ENCODE measurements around the gene ATG12.
A peak's percentile ranks its signal among the peaks of the same experiment; 100 is the strongest.
"Not testable (repeated sequence)": the region's sequence is repeated elsewhere in the genome, so short reads cannot be mapped to it uniquely, and the experiment has no call there.

ATG12 gene

DNA sequence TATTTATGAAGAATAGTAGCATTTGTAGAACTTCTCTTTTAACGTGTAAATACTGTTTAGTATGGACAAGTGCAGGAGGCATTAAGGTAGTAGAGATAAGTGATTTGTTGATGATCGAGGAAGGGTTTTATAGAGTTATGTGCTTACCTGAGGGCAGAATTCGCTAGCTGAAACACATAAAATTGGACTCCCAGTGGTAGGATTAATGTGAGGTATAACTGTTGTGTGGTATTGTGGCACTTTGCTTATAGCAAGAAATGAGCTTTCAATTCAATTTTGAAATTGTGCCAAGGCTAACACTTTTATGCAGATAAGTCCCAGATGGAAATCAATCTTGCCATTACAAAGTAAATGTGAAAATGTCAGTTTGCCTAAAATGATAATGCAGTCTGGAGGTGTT is 1.6 kb upstream of the ATG12 start:
- no peak for DNase-seq (ENCODE audit: low read depth, low spot score)

- peak; percentile 89 for DNase-seq (ENCODE audit: low read depth, low spot score)
These were observed 947 bp upstream of the ATG12 start for GRCh38 chr5:115842089-115842935.

DNA sequence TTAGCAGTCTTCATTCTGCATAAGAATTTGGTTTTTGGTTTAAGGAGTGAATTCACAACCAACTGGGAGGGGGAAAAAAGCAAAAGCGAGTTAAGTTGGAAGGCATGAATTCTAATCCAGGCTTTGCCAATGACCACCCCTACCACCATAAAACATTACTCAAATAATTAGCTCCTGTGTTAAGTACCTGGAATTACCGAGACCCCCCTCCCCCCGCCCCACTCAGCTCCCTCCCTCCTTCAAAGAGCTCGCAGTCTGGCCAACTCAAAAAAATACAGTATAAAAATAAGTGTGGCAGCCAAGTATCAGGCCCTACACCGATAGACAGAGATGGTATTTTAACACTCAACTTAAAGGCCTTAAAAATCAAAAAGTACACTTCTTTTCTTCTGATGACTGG is 492 bp downstream of the ATG12 start:
- DNase-seq (ENCODE audit: low read depth, low spot score) = no peak

- peak; percentile 56 for DNase-seq (ENCODE audit: low read depth, low spot score)
These were observed 2.4 kb downstream of the ATG12 start for GRCh38 chr5:115838885-115839518.

- no peak for DNase-seq (ENCODE audit: low read depth, low spot score)
These were observed 5.9 kb downstream of the ATG12 start for GRCh38 chr5:115835481-115835880.

DNA sequence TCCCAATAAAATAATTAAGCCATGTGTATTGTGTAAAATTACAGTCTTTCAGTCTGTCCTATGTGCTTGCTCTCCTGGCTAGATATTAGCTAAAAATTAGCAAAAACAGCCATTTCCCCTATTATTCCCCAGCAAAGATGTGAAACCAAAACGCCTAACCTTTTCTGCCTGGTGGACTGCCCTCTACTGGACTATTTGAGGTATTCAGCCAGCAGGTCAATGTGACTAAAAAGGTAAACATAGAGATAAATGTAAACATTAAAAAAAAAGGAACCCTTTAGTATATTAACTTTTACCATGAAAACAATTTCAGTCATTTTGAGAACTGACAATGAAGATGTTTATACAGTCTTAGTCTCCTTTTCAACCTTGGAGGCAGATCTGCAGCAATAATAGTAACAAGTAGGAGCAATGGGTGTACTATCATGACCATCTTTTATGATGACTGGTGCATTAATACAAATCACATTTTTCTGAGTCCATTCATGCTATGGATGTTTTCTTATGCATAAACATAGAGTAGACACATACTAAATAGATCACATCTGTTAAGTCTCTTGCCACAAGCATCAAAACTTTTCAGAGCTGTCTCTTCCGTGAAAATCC is 10.1 kb downstream of the ATG12 start:
- DNase-seq (ENCODE audit: low read depth, low spot score) = peak; percentile 62

DNA sequence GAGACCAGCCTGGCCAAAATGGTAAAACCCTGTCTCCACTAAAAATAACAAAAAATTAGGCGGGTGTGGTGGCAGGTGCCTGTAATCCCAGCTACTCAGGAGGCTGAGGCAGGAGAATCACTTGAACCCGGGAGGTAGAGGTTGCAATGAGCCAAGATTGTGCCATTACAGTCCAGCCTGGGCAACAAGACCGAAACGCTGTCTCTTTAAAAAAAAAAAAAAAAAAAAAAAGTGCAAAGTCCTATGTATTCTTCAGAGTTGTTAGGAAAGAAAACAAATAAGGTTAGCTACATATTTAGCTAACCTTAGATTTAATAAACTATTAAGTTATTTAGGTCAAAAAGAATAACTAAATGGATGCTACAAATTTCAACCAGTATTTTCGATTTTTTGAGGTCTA is 11.5 kb downstream of the ATG12 start:
- no peak for DNase-seq (ENCODE audit: low read depth, low spot score)

- DNase-seq (ENCODE audit: low read depth, low spot score) = no peak
These were observed 15.4 kb downstream of the ATG12 start for GRCh38 chr5:115825948-115826347.

DNA sequence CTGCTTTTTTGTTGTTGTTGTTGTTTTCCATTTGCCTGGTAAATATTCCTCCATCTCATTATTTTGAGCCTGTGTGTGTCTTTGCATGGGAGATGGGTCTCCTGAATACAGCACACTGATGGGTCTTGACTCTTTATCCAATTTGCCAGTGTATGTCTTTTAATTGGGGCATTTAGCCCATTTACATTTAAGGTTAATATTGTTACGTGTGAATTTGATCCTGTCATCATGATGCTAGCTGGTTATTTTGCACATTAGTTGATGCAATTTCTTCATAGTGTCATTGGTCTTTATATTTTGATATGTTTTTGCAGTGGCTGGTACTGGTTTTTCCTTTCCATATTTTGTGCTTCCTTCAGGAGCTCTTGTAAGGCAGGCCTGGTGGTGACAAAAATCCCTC is 16.4 kb downstream of the ATG12 start:
- not testable (repeated sequence) for DNase-seq (ENCODE audit: low read depth, low spot score)

DNA sequence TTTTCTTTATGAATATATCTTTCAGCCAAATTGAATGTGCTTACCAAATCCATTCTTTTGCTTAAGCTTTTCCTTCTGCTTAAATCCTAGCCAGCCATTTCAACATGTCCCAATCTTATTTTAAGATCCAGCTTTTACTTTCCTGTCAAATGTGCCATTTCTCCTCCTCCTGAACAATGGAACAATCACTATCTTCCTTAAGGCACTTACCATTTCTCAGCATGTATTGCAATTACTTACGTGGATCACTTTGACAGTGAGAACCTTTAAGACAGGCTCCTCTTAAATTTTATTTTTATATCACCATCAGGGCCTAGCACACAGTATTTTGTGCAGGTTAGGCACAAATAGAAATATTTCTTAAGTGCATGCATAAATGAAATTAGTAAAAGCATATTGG is 20.5 kb downstream of the ATG12 start:
- DNase-seq (ENCODE audit: low read depth, low spot score) = no peak

DNA sequence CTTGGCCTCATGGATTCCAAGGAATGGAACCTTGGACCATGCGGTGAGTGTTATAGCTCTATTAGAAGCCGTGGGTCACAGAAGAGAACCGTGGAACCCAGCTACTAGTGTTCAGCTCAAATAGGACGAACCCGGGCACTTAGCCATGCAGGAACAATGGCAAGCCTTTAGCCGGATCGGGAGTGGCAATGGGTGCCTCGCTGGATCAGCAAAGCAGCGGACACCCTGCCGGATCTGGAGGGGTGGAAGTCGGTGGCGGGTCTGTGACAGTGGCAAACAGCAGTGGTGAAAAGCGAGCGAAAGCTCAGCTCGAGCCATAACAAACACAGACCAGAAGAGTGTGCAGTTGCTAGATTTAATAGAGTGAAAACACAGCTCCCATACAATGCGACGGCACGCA is 22.5 kb downstream of the ATG12 start:
- no peak for DNase-seq (ENCODE audit: low read depth, low spot score)

DNA sequence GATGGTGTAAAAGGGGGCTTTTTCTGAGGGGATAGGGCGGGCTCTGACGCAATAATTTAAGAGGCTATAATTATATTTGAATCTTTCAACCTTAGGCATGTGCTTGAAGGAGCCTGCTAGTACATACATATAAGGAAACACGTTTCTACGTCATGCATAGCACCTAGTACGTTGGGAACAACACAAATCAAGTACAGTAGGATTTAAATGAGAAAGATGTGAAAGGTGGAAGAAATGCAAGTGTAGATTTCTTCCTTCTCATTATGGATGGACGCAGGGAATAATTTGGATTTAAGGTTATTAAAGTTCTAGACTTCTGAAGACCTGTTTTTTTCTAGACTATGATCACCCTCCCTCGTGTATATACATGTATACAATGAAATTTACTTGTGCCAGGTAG is 24.0 kb downstream of the ATG12 start:
- DNase-seq (ENCODE audit: low read depth, low spot score) = no peak

DNA sequence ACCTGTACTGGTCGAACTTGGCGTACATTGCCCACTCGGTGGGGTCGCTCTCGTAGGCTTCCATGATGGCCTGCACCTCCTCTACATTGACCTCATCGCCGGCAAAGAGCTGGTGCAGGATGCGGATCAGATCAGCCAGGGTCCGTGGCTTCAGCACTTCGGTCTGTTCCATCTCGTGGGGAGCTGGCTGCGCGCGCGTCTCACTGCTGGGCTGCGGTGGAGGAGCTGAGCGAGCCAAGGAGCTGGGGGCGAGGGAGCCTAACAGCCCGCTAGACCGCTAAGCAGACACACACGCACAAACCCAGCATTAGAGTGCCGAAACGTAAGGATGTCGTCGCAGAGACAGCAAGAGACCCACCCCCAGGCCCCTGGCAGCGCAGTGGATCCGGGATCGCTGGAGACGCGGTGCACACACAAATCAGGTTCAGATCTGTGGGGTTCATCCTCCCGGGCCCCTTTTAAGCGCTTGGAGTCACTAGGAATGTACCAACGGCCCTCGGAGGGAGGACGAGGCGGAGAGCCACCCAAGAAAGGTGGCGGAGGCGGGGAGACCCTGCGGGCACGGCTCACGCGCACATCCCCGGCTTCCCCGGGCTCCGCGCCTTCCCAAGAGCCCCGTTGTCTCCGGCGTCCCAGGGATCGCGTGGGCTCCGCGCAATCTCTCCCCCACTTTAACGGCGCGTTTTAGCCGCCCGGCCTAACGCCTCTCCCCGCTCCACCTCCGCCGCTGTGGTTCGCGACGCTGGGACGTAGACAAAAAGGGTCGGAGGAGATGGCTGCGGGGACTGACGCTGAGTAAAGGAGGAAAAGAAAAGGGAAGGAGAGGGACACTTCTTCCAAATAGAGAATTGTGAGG is 24.9 kb downstream of the ATG12 start, which contains the start of gene CDO1:
TSS of gene CDO1 (minus strand) at position 434 of the 856 bp plus-strand sequence. CDS start at position 172, 262 bp downstream.
- peak; percentile 88 for DNase-seq (ENCODE audit: low read depth, low spot score)

GRCh38 chr5:115815693-115816225 is 25.6 kb downstream of the ATG12 start:
- peak; percentile 62 for DNase-seq (ENCODE audit: low read depth, low spot score)

GRCh38 chr5:115815006-115815692 is 26.2 kb downstream of the ATG12 start:
- DNase-seq (ENCODE audit: low read depth, low spot score) = no peak

- DNase-seq (ENCODE audit: low read depth, low spot score) = peak; percentile 44
These were observed 27.6 kb downstream of the ATG12 start for GRCh38 chr5:115813719-115814118.

DNA sequence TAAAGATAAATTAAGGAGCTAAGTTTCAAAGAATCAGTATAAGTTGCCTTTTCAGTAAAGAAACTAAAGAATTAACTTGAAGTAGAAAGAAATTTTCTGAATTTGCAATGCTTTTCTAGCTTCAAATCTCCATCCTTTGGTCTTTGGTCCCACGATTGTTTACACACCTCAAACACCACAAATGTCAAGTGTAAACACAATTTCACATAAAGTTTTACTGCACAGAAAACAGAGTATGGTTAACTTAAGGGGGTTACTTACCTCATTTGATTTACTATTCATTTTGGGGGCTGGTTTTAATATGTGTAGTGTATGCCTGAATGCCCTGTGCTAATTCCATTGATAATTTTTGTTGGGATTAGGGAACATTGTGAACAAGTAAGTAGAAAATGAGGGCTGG is 29.0 kb downstream of the ATG12 start:
- DNase-seq (ENCODE audit: low read depth, low spot score) = no peak

- DNase-seq (ENCODE audit: low read depth, low spot score) = no peak
These were observed 30.0 kb downstream of the ATG12 start for GRCh38 chr5:115811406-115811805.

- peak; percentile 4 for DNase-seq (ENCODE audit: low read depth, low spot score)
These were observed 30.6 kb downstream of the ATG12 start for GRCh38 chr5:115810761-115811160.

DNA sequence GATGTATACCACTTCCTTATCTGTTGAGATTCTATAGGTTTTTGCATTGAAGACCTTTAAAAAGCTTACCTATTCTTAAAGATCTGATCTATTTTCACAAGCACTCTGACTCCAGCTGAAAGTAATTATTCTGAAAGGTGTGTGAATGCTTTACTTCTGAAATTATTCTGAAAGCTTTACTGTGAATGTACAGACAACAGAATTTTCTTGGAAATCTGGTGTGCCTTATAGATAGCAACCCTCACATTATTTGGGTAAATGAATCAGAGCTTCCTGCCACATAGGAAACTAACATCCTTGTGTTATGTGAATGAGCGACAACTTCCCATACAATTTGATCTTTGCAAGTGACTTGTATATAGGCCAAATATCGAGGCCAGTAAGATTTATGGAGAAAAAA is 31.4 kb downstream of the ATG12 start:
- no peak for DNase-seq (ENCODE audit: low read depth, low spot score)

- DNase-seq (ENCODE audit: low read depth, low spot score) = not testable (repeated sequence)
These were observed 33.3 kb downstream of the ATG12 start for GRCh38 chr5:115808066-115808465.
